WERI-Rb-1 (cell line): ENCODE measurements around the gene MYOM1.

Experiments used
- DNase-seq: peaks from one replicate; pipeline ENCODE4 v3.0.0-alpha.2; 2020
- H3K27ac ChIP-seq: fragments of 250-450 bp; sonication (Bioruptor Pico); 2 replicates; pipeline ENCODE4 v1.5.1; 2020; ENCODE audit warnings: mild to moderate bottlenecking, moderate library complexity
- H3K27me3 ChIP-seq: fragments of 250-450 bp; sonication (Bioruptor Pico); 2 replicates; pipeline ENCODE4 v1.5.1; 2021; ENCODE audit warnings: mild to moderate bottlenecking, low read depth, moderate library complexity; ENCODE audit not compliant: insufficient read depth, severe bottlenecking
- H3K36me3 ChIP-seq: fragments of 250-450 bp; sonication (Bioruptor Pico); 2 replicates; pipeline ENCODE4 v1.5.1; 2020; ENCODE audit warnings: mild to moderate bottlenecking, moderate library complexity
- H3K4me3 ChIP-seq: 2 replicates; pipeline ENCODE4 v1.5.1; 2011; ENCODE audit warnings: low read depth, mild to moderate bottlenecking, control low read depth, low read length
- H3K9me3 ChIP-seq: fragments of 250-450 bp; sonication (Bioruptor Pico); 2 replicates; pipeline ENCODE4 v1.5.1; 2021; ENCODE audit warnings: mild to moderate bottlenecking, moderate library complexity; ENCODE audit not compliant: severe bottlenecking
- CTCF ChIP-seq: IDR thresholded peaks from 2 replicates; pipeline ENCODE4 v1.5.1; 2011; ENCODE audit warnings: low read depth, mild to moderate bottlenecking, control low read depth, inconsistent platforms, low read length

MYOM1 gene

GRCh38 chr18:3219631-3220335, at the start of gene MYOM1:
TSS of gene MYOM1 (minus strand) at chr18:3219968. CDS start at chr18:3215223, 4,745 bp downstream.
- no peak for TF ChIP-seq CTCF
- H3K36me3 ChIP-seq = no peaks in the 10 kb centered on the region; the same call in 1 of the 2 replicates
- no peaks in the 10 kb centered on the region for H3K9me3 ChIP-seq
- H3K4me3 ChIP-seq = peak within 1 kb of the TSS; percentile 17
- DNase-seq = no peak
- H3K27me3 ChIP-seq = no peaks in the 10 kb centered on the region
- peak within 1 kb of the TSS; percentile 52 for H3K27ac ChIP-seq

- no peaks in the 10 kb centered on the region for H3K9me3 ChIP-seq
- peaks cover 4% of the 10 kb centered on the region for H3K36me3 ChIP-seq
- no peak overlapping the region for H3K4me3 ChIP-seq
- H3K27me3 ChIP-seq = no peaks in the 10 kb centered on the region
- H3K27ac ChIP-seq = no peak overlapping the region
- no peak for TF ChIP-seq CTCF
- no peak for DNase-seq
Observed at GRCh38 chr18:3269241-3269913, 49.6 kb upstream of the MYOM1 start.

- TF ChIP-seq CTCF = no peak
- Histone ChIP-seq H3K9me3 (no peaks in the 10 kb centered on the region), H3K27ac (no peak overlapping the region), H3K4me3 (no peak overlapping the region), H3K27me3 (no peaks in the 10 kb centered on the region), H3K36me3 (no peaks in the 10 kb centered on the region; the same call in 1 of the 2 replicates)
- no peak for DNase-seq
Observed at GRCh38 chr18:3268306-3268705, 48.5 kb upstream of the MYOM1 start.

- Histone ChIP-seq H3K27me3 (no peaks in the 10 kb centered on the region), H3K4me3 (no peak overlapping the region), H3K27ac (no peak overlapping the region)
Observed at GRCh38 chr18:3266062-3266608, 46.4 kb upstream of the MYOM1 start.

GRCh38 chr18:3265564-3266033, 45.8 kb upstream of the MYOM1 start:
- no peak overlapping the region for H3K4me3 ChIP-seq
- H3K27me3 ChIP-seq = no peaks in the 10 kb centered on the region
- no peak for DNase-seq
- no peak for TF ChIP-seq CTCF
- H3K36me3 ChIP-seq = peaks cover 4% of the 10 kb centered on the region; the same call in 1 of the 2 replicates
- no peak overlapping the region for H3K27ac ChIP-seq
- H3K9me3 ChIP-seq = no peaks in the 10 kb centered on the region

More at GRCh38 chr18:3266062-3266608, 46.4 kb upstream of the MYOM1 start:
- TF ChIP-seq CTCF = no peak
- DNase-seq = no peak
- H3K9me3 ChIP-seq = no peaks in the 10 kb centered on the region
- peaks cover 4% of the 10 kb centered on the region; the same call in 1 of the 2 replicates for H3K36me3 ChIP-seq
